ENCODE data around the gene DENND6B.
"Not testable (repeated sequence)": the region's sequence is repeated elsewhere in the genome, so short reads cannot be mapped to it uniquely, and the experiment has no call there.

DNA sequence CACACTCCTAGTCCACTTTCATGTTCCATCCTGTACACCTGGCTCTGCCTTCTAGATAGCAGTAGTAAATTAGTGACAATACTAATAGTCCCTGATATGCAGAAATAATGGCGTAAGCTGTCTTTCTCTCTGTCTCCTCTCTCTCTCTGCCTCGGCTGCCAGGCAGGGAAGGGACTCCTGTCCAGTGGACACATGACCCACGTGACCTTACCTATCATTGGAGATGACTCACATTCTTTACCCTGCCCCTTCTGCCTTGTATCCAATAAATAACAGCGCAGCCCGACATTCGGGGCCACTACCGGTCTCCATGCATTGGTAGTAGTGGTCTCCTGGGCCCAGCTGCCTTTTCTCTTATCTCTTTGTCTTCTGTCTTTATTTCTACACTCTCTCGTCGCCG lies 53.0 kb downstream of the DENND6B start:
- TF ChIP-seq LEF1 (IDR thresholded peaks at IDR 0.05; ENCODE audit: borderline replicate concordance); FOXA1 (IDR thresholded peaks at IDR 0.05); FOXM1 (IDR thresholded peaks at IDR 0.05; ENCODE audit: borderline replicate concordance); PKNOX1 (IDR thresholded peaks at IDR 0.05): not testable (repeated sequence)
